Stomach (tissue), 9 donors: ENCODE results near the gene PRKN. TPM values are rescaled to one million over a fixed set of nuclear protein-coding genes. Genes with fewer than 3 reads are reported as not detected.
A peak's percentile ranks its signal among the peaks of the same experiment; 100 is the strongest.

Source experiments
- DNase-seq, 2 donors: peaks; one replicate each; pipeline versions ENCODE4 v3.0.0 to v3.0.0-alpha.2; 2013 to 2019
- H3K27ac ChIP-seq, 5 donors: fragments of 200-600 bp in 4 of 5; sonication (generic) in 4 of 5; one replicate each; pipeline ENCODE4 v1.5.1; 2013 to 2019; ENCODE audit warnings: mild to moderate bottlenecking in 1 of 5, moderate library complexity in 1 of 5
- H3K27me3 ChIP-seq, 3 donors: fragments of 200-600 bp; sonication (generic); one replicate each; pipeline ENCODE4 v1.5.1; 2017 to 2019; ENCODE audit warnings: mixed run types in 1 of 3
- H3K36me3 ChIP-seq, 4 donors: fragments of 200-600 bp; sonication (generic); 1 replicate in 3 of 4; 2 replicates in 1 of 4; pipeline ENCODE4 v1.5.1; 2016 to 2019
- H3K4me1 ChIP-seq, 4 donors: fragments of 200-600 bp; sonication (generic); one replicate each; pipeline ENCODE4 v1.5.1; 2016 to 2019
- H3K4me3 ChIP-seq, 4 donors: fragments of 200-600 bp; sonication (generic) in 3 of 4; one replicate each; pipeline ENCODE4 v1.5.1; 2016 to 2019; ENCODE audit warnings: mild to moderate bottlenecking in 1 of 4
- H3K9me3 ChIP-seq, 4 donors: fragments of 200-600 bp; sonication (generic); one replicate each; pipeline ENCODE4 v1.5.1; 2016 to 2019
- CTCF ChIP-seq, 7 experiments: fragments of 450-650 bp in 4 of 7; fragments of 200-600 bp in 3 of 7; sonication (generic) in 3 of 7; IDR thresholded peaks; one replicate each; pipeline ENCODE4 v1.5.1; 2016 to 2019; ENCODE audit warnings: antibody characterized with exemption in 7 of 7, control low read depth in 2 of 7, mild to moderate bottlenecking in 1 of 7
- EP300 ChIP-seq: sonication (generic); formaldehyde crosslinking; IDR thresholded peaks from one replicate; pipeline ENCODE4 v1.6.1; 2017; ENCODE audit warnings: antibody characterized with exemption
- POLR2A ChIP-seq, 4 donors: fragments of 450-650 bp; IDR thresholded peaks; one replicate each; pipeline ENCODE4 v1.6.1; 2016; ENCODE audit warnings: antibody characterized with exemption in 4 of 4, control low read depth in 2 of 4, mild to moderate bottlenecking in 1 of 4, moderate library complexity in 1 of 4
- POLR2AphosphoS5 ChIP-seq, 3 donors: sonication (generic); formaldehyde crosslinking; IDR thresholded peaks; one replicate each; pipeline ENCODE4 v1.6.1; 2016; ENCODE audit warnings: antibody characterized with exemption in 3 of 3
- WGBS, 5 donors: extraction: QIAGEN DNeasy Blood & Tissue Kit in 3 of 5; methylation state at CpG; one replicate each; pipeline versions ENCODE4 v1.1.5 to v1.1.7; 2013 to 2018; 5-methylcytosine and 5-hydroxymethylcytosine counted together
- intact Hi-C: fragments of 100-400 bp; cut with DNase I; formaldehyde crosslinking; loops from one replicate; pipeline ENCODE4 v1.15.1; 2023; ENCODE audit warnings: low total_unique reads
- polyA plus RNA-seq, 3 donors: library from polyadenylated mRNA; stranded (reverse); fragments of 200-250 nt; gene quantifications; one replicate each; pipeline ENCODE4 v1.2.3, GENCODE V29; 2013
- total RNA-seq, 5 donors: library from RNA; depleted of rRNA; stranded (reverse); fragments of >200 nt; gene quantifications; one replicate each; pipeline versions ENCODE4 v1.1.0 to v1.2.3, GENCODE V29; 2014 to 2016
- donor health status: healthy with polysubstance abuse.
- donor health status: Bipolar disorder and iron deficiency.
- donor health status: healthy.

The PRKN gene
- total and polyA plus RNA-seq, 8 donors: 0.68 to 19.8 (median 9.5) TPM

- Histone ChIP-seq H3K9me3 (no peaks in the 10 kb centered on the region), H3K36me3 (no peaks in the 10 kb centered on the region), H3K4me1 (peaks cover 0 to 13% (median 0%) of the 10 kb centered on the region in 4 donors), H3K4me3 (no peak overlapping the region), H3K27ac (no peak overlapping the region), H3K27me3 (no peaks in the 10 kb centered on the region)
- WGBS, 5 donors: 80 to 89% (median 84%) methylated on average over 5 of the region's 5 CpGs
- TF ChIP-seq POLR2A (IDR thresholded peaks at IDR 0.05): no peak
- no peak for TF ChIP-seq CTCF (IDR thresholded peaks at IDR 0.05)
- TF ChIP-seq POLR2AphosphoS5 (IDR thresholded peaks at IDR 0.05): no peak
- no peak for TF ChIP-seq EP300
- DNase-seq: no peak
- intact Hi-C loops: no loop called here
Measured at GRCh38 chr6:162489101-162489976, 238.2 kb downstream of the PRKN start.

- Histone ChIP-seq H3K36me3 (no peaks in the 10 kb centered on the region), H3K4me3 (no peak overlapping the region), H3K27me3 (no peaks in the 10 kb centered on the region), H3K9me3 (no peaks in the 10 kb centered on the region), H3K27ac (no peak overlapping the region), H3K4me1 (peaks cover 0 to 13% (median 0%) of the 10 kb centered on the region in 4 donors)
- WGBS, 5 donors: 89 to 96% (median 93%) methylated on average over 6 of the region's 6 CpGs
- DNase-seq: no peak
- intact Hi-C loops: no loop called here
- TF ChIP-seq POLR2AphosphoS5 (IDR thresholded peaks at IDR 0.05): no peak
- no peak for TF ChIP-seq CTCF (IDR thresholded peaks at IDR 0.05)
- TF ChIP-seq POLR2A (IDR thresholded peaks at IDR 0.05): no peak
- TF ChIP-seq EP300: no peak
Measured at GRCh38 chr6:162488444-162488843, 239.1 kb downstream of the PRKN start.

GRCh38 chr6:162485464-162485863 is 242.1 kb downstream of the PRKN start:
- H3K4me1 ChIP-seq: peaks cover 0 to 13% (median 0%) of the 10 kb centered on the region in 4 donors
- intact Hi-C loops: no loop called here
- WGBS, 5 donors: 46 to 65% (median 62%) methylated on average over 2 of the region's 2 CpGs
- no peak for TF ChIP-seq POLR2A (IDR thresholded peaks at IDR 0.05)
- no peak for TF ChIP-seq POLR2AphosphoS5 (IDR thresholded peaks at IDR 0.05)
- TF ChIP-seq EP300: no peak
- no peak for TF ChIP-seq CTCF (IDR thresholded peaks at IDR 0.05)
- no peaks in the 10 kb centered on the region for H3K27me3 ChIP-seq
- no peaks in the 10 kb centered on the region for H3K36me3 ChIP-seq
- peak in 1 of 2 donors; percentile 17 for DNase-seq
- peak overlapping the region; percentile 4 to 27 (median 18) for H3K4me3 ChIP-seq
- no peaks in the 10 kb centered on the region for H3K9me3 ChIP-seq
- no peak overlapping the region for H3K27ac ChIP-seq

- peaks cover 0 to 13% (median 0%) of the 10 kb centered on the region in 4 donors for H3K4me1 ChIP-seq
- H3K36me3 ChIP-seq: no peaks in the 10 kb centered on the region
- H3K27ac ChIP-seq: no peak overlapping the region
- no peaks in the 10 kb centered on the region for H3K27me3 ChIP-seq
- intact Hi-C loops: no loop called here
- no peak for DNase-seq
- TF ChIP-seq EP300: no peak
- TF ChIP-seq POLR2A (IDR thresholded peaks at IDR 0.05): no peak
- TF ChIP-seq POLR2AphosphoS5 (IDR thresholded peaks at IDR 0.05): no peak
- no peak for TF ChIP-seq CTCF (IDR thresholded peaks at IDR 0.05)
- H3K9me3 ChIP-seq: no peaks in the 10 kb centered on the region
- H3K4me3 ChIP-seq: no peak overlapping the region
Measured at GRCh38 chr6:162481938-162482337, 245.6 kb downstream of the PRKN start.
